ENCODE results near the gene PDXK.

PDXK gene

DNA sequence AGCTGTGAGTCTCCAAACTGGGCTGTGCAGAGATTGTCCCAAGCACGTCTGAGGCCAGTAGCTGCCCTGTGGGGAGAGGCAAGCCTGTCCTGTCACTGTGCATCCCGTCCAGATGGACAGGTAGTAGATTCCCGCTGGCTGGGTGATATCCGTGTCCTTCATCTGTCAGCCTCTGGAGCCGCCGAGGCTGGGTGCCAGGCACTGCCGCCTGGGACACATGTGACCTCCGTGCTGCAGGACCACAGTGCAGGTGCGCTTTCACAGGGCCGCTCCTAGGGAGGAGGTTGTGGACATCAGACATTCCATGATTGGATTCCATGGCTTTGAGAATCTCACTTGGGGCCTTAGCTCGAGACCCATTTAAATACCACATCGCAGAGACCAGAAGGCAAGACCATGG is 4.7 kb downstream of the PDXK start:
- no peak for DNase-seq (ENCODE audit: low read depth in 2 of 2)

DNA sequence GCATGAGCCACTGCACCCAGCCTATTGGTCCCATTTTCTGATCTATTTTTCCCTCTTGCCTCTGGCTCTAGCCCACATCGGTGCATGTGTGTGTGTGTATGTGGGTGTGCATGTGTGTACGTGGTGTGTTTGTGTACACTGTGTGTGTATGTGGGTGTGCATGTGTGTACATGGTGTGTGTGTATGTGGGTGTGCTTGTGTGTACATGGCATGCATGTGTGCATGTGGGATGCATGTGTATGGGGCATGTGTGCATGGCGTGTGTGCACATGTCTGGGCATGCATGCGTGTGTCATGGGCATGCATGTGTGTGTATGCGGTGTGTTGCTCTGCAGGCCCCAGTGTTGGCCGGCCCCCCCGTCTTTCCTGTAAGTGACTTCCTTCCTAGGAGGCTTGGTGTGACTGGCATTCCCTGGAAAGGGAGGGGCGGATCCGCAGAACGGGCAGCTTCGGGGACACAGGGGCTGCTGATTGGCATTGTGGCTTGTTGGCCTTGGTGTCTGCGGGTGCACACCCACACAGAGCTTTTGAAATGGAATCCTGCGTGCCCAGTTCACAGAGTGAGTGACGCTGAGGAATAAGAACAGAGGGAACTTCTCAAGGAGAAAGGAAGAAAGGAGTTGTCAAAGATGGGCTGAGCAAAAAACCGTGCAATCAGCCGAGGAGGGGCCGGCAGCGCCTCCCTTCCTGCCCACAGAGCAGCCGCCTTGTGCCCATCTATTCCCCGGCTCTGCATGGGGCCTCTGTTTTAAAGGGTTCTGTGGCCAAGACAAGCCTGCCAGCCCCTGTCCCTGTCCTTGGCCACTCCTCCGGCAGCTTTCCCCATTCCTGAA is 8.0 kb downstream of the PDXK start:
- DNase-seq (ENCODE audit: low read depth in 2 of 2): no peak

DNA sequence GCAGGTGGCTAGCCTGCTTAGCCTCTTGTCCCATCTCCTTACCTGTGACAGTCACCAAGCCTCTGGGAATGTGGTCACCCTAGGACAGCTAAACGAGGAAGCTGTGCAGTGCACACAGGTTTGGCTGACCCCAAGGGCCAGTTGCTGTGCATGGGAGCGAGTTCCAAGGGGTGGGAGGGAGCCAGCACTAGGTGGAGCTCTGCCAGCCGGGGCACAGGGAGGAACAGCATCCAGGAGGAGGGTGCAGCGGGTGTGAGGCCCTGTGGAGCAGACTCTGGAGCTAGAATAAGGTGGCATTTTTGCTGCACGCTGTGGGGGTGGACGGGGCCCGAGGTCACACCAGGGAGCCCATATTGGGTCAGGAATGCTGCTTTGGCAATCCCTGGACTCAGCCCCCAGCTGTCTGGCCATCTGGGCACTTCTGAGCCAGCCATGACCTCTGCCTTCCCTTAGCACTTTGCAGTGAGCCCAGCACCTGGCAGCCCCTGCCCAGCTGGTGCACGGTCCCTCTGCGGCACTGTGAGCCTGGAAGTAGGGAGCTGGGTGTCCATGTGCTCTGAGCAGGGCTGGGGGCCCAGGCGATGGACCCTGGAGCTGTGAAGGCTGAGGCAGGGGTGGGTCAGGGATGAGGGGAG is 8.7 kb downstream of the PDXK start:
- no peak for DNase-seq (ENCODE audit: low read depth in 2 of 2)

DNA sequence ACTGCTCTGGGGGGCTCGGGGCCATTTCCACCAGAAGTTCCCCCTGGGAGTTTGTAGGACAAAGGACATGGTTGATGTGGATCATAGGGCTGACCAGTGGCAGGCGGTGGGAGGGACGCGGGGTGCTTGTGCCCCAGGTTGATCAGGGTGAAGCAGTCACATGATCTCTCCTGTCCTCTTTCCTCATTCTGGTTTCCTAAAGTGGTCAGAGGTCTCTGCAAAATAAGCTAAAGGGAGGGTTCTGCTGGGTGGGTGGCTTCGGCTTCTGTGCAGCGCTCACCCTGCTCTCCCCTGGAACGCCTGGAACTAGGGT is 9.2 kb downstream of the PDXK start:
- DNase-seq (ENCODE audit: low read depth in 2 of 2): no peak

DNA sequence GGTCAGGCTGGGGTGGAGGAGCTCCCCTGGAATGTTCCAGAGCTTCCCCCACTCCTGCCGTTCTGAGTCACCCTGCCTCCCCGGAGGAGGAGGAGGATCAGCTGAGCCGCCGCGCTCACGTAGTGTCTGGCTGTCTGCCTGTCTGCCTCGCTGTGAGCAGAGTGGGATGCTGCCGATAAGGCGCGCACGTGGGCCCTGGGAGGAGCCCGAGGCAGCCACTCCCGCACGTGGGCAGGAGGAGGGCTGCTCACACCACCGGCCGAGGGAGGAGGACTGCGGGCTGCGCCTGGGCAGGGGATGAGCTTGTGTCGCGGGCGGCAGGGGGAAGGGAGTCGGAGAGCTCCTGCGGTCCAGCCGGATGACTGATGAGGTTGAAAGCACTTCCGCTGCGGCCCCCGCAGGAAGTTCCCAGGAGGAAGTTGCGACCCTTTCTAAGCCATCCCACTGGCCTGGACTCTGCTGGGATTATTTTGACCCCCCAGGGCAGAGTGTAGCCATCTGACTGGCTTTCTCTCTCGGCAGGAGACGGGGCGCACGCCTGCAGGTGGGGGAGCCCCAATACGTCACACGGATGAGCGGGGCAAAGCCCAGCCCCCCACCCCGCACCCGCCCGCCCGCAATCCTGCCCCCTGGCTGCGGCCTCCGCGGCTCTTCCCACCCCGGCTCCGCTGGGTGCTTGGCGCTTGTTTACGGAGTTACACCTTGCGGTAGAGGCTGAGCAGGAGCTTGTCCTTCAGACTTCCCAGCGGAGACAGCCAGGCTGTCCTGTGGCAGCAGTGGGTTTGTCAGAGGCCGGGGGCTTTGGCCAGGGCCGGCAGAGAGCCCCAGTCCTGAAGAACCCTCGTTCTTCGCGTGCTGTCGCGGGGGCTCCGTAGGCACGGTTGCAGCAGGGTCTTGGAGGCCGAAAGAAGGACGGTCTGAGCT is 9.8 kb downstream of the PDXK start:
- DNase-seq (ENCODE audit: low read depth in 2 of 2): peak; percentile 85 to 86

DNA sequence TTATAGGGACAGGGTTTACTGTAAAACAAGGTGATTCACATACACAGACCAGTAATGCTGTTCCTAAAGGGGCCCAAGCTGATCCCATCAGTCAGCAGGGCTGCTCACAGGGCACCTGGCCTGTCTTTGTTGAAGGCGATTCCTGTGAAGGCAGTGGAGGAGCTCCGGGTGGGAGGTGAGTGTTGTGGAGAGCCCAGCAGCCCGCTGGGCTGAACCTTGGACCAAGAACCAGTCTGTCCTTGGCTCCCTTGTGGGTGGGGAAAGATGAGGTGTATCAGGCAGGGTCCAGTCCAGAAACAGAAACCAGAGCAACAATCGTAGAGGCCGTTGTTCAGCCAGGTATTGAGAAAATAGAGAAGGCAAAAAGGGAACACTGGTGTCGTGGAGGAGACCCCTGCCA is 12.5 kb downstream of the PDXK start:
- DNase-seq (ENCODE audit: low read depth in 2 of 2): no peak

DNA sequence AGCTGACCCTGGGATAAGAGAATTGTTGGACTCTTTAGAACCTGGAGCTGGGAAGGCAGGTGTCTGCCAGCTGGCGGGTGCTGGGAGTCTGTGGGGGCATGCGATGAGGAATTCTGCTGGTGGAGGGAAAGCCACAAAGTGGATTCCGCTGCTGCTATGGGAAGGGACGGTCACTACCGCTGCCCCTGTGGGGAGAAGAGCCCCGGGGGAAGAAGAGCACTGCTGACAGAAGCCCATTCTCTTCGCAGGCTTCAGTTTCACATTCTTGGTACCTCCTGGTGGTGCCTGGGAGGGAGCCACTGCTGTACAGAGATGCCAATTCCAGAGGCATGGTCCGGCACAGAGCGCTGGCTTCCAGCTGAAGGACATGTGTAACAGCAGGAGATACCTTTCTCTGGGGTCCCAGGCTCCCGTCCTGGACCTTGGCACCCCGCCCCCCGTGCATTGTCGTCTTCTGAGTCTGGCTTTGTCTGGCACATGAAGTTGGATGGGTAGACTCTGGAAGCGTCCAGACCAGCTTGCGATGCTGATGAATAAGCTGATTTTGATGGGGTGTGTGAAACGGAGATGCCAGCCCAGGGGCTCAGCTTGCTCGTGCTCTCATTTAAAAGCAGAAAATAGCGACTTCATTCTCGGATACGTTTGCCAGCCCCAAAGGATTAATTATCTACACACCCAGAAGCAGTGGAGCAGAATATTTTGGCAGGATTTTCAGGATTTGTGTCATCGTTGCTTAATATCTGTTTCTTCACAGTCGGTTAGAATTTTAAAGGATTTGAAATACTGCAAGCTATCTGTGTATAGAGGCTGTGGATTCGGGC is 13.2 kb downstream of the PDXK start:
- DNase-seq (ENCODE audit: low read depth in 2 of 2): no peak

DNA sequence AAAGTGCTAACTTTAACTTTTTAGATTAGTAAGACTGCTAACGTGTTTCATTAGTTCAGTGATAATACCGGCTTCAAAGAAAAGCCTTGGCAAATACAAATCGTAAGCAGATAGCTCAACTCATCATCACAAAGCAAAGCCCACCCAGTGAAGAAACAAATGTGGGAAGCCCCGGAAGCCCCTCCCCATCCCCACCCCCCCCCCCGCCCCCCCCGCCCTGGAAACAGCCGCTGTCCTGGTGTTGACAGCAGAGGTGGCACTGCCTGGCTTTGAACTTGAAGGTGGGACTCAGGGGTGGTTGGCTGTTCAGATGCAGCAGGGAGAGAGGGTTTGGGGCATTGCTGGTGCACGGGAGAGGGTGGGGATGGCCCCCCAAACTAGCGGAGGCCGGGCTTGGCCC is 14.1 kb downstream of the PDXK start:
- no peak for DNase-seq (ENCODE audit: low read depth in 2 of 2)

DNA sequence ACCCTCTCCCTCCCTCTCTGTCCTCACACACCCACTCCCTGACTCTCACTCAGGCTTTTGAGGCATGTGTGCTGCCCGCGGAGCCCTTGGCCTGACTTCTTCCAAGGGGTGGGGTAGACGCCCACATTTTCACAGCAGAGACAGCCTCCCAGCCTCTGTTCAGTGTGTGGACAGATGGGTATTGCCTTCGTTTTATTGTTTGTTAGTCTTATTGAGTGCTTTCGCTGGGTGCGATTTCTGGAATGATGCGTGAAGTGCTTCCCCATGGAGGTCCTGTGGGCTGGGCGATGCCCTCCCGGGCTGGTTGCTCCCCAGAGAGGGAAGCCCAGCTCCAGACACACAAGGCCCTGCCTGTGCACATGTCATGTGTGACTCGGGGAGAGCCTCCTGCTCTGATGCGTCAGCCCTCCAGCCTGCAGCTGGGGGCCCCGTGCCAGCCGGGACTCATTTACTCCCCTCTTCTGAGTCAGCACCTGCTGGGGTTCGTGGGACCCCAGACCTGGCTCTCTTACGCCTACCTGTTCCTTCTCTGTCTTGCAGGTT is 14.7 kb downstream of the PDXK start:
- peak in 1 of 2 donors; percentile 52 for DNase-seq (ENCODE audit: low read depth in 2 of 2)

DNA sequence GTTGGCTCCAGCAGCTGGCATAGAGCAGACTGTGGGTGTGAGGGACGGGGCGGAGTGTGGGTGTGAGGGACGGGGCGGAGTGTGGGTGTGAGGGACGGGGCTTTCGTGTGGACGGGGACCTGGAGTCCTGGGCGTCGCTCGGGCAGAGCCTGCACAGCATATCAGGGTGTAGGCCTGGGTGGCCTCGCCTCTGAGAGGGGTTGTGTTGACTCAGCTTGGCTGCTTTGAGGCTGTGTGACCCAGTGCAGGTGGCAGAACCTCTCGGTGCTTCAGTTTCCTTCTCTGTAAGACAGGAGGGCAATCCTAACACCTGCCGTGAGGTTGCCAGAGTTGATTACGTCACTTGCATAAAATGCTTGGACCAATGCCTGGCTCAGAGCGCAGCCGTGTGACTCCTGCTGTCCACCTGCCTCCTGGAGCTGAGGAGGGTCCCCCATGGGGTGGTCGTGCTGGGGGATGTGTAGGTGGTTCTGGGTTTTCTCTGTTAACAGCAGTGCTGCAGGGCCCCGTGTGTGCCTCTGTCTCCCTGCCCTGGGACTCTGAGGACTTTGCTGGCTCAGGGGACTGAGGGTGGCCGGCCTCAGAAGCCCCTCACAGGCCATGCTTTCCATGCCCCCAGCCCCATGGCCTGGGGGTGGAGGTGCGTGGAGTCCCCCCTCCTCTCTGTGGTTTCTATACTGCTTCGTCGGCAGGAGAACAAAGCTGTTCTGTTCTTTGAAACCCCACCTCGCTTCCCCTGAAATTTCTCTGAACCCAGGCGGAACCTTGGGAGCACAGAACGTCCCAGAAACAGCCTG is 15.4 kb downstream of the PDXK start:
- DNase-seq (ENCODE audit: low read depth in 2 of 2): no peak

DNA sequence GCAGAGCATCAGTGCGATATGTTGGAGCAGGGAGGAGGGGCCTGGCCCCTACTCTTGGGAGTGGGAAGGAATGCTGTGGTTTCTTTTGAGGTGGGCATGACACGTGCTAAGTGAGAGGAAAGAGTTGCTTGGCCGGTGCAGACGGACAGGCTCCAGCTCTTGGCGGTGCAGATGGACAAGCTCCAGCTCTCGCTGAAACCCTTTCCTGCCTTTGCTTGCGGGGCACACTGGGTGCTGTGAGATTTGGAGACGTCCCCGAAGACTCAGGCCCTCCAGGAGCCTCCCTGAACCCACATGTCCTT is 15.9 kb downstream of the PDXK start:
- DNase-seq (ENCODE audit: low read depth in 2 of 2): no peak

DNA sequence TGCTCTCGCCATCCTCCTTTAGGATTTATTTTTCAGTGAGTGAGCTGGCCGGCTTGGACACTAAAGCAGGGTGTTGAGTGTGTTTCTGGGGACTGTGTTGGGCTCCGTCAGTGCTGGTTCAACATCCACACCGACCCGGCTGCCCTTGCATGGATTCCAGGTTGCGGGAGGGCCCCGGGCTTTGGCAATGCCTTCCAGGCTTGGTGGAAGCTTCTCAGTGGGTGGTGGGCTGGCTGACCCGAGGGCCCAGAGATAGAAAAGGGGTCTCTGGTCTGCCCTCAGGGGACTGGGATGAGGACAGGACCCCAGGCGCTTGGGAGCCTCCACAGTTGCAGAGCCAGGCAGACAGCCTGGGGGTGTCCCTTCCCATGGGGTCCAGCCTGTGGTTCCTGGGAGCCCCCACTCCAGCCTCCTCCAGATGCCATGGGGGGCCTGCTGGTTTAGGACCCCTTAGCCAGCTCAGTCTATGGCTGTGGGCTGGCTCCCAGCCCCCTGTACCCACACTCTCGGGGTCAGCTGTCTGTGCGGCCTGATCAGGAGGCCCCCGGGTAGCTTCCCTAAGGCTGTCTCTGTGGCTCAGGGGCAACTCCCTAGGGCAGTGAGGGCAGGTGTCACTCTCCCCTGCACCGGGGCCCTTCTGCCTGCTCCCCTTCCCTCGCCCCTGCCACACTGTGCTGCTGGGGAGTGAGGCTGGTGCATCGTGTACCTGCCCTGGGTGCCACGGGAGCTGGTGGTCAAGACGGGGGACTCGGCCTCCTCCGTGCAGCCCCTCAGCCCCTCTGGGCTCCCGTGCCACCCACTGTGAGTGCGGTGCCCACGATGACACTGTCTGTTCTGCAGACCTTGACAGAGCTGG is 16.5 kb downstream of the PDXK start:
- DNase-seq (ENCODE audit: low read depth in 2 of 2): no peak

DNA sequence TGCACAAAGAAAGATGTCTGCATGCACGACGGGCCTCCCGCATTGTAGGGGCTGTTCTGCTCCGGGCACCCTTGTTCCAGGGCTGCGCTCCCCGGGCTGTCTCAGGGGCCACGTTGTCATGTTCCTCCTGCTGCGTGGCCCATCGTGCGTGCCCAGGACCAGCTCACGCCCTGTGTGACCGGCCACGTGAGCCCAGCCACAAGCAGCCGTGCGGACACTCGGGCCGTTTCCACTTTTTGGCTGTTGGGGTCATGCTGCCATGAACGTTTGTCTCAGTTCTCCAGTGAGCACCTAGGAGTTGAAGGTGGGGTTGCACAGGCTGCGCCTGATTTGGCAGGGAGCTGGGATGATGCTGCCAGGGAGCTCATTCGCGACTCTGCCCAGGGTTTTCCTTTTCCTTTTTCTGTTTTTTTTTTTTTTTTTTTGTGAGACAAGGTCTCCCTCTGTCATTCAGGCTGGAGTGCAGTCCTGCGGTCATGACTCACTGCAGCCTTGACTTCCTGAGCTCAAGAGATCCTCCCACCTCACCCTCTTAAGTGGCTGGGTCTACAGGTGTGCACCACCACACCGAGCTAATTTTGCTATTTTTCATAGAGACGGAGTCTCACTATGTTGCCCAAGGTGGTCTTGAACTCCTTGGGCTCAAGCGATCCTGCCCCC is 17.4 kb downstream of the PDXK start:
- DNase-seq (ENCODE audit: low read depth in 2 of 2): no peak

DNA sequence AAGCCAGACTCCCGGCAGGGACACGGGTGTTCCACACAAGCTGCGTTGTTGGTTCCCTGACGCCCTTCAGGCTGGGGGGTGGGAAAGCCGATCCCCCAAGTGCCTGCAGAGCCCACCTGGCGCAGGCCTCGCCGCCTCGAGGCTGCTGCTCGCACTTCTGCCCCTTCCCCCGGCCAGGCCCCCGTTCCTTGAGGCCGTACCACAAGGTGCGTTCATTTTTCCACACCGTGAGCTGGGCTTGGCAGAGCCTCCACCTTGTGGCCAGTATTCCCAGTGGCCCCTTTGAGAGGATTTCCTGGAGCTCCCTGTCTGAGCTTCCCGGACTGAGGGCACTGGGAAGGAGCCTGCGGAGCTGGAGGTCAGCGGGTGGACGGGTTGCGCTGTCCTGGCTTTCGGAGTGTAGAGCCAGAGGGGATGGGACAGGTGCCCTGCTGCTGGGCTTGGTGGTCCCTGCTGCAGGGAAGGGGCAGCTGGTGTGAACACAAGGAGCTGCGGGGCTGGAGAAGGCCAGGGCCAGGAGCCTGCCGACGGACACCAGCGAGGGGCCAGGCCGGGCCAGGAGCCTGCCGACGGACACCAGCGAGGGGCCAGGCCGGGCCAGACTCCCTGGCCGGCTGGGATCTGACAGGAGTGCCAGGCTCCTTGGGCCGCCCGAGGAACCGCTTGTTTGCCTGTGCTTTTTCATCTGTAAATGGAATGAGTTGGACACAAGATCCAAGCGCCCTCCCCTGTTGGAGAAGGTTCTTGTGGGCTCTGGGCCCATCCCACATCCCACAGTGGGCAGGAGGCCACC is 18.4 kb downstream of the PDXK start:
- DNase-seq (ENCODE audit: low read depth in 2 of 2): no peak

DNA sequence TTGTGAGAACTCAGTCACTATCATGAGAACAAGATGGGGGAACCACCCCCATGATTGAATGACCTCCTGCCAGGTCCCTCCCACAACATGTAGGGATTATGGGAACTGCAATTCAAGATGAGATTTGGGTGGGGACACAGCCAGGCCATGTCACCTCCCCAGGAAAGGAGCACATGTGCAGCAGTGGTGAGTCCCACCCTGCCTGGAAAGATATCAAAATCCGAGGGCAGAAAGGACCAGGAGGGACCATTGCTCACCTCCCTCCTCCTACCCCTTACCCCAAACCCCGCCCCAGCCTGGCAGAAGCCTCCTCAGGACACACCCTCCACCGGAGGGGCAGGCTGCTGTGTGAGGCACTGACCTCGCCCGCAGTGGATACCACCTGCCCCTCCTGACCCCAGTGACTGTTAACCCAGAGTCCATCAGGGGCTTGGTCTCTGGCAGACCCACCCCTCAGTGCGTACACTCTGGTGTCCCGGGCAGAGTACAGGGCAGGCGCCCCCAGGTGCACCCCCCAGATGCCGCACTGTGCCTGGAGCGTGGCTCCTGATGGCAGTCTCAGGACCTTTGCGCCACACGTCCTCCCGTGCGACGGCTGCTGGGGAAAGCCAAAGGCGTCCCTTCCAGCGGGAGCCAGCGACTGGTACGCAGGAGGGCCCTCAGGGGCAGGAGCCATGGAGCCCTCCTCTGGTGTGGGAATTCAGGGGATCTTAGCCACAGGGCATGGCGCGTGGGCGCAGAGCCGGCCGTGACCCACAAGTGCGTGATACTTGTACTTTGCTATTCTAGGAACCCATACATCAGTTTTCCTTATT is 20.9 kb downstream of the PDXK start:
- DNase-seq (ENCODE audit: low read depth in 2 of 2): no peak

DNA sequence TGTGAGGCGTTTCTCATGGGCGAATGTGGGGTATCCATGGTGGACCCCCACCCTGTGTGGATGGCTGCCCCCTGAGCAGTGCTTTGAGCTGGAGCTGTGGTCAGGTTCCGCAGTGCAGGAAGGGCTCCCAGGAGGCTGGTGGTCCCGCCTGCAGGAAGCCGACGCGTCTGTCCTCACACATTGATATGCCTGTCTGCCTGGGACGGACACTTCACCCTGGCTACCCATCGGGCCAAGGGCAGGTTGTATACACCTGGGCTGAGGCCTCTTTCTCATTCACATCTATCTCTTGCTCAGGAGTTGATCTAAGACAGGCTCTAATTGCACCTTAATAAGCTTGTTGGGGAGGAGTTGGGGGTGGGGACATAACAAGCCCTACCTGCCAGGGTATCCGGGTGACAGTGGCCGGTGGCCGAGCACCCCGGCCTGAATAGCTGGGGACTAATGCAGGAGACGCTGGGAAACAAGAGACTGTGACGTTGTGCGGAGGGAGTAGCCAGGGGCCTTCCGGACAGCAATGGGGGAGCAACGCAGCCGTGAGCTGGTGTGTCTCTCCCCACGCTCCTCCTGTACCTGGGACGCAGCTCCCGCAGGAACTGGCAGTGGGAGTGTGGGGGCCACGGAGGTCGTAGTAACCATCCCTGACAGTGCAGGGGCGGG is 21.7 kb downstream of the PDXK start:
- no peak for DNase-seq (ENCODE audit: low read depth in 2 of 2)

DNA sequence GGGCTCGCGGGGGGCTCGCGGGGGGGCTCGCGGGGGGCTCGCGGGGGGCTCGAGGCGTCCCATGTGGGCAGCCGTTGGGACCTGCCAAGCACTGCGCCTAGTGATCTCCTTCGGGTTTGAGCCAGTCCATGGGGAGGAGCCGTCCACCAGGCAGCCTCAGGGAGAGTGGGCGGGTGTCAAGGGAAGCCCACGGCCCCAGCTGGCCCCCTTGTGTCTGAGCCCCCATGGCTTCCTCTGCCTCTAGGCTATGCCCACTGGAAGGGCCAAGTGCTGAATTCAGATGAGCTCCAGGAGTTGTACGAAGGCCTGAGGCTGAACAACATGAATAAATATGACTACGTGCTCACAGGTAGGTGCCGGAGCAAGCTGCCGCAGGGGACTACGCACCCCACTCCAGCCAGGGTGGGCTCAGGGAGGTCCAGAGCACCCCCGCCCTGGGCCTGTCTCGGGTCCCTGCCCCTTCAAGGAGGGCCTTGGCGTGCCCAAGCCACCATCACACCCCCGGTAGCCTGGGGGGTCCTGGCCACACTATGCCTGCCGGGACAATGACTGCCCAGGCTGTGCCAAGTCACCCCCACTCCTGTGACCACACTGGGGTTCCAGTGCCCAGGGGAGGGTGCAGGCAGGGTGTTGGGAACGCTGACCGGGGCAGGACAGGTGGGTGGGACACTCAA is 22.6 kb downstream of the PDXK start:
- DNase-seq (ENCODE audit: low read depth in 2 of 2): no peak
